Measurements from ENCODE around the gene ANKRD39. TPM values are rescaled to one million over a fixed set of nuclear protein-coding genes. Genes with fewer than 3 reads are reported as not detected.

Gene ANKRD39
- total RNA-seq, 4 donors from 2014 or later = 13.3 to 20.4 (median 17.1) TPM

- Histone ChIP-seq H3K9me3 (no peaks in the 10 kb centered on the region), H3K36me3 (peaks cover 0 to 63% of the 10 kb centered on the region in 2 donors), H3K4me3 (no peak overlapping the region), H3K27me3 (no peaks in the 10 kb centered on the region), H3K4me1 (peaks cover 0 to 92% (median 25%) of the 10 kb centered on the region in 3 donors), H3K27ac (peak overlapping the region in 3 of 4 donors; percentile 84 to 100 (median 94))
- no peak for ATAC-seq
- TF ChIP-seq POLR2A (IDR thresholded peaks at IDR 0.05) (no peak), POLR2AphosphoS5 (IDR thresholded peaks at IDR 0.05) (no peak), CTCF (IDR thresholded peaks at IDR 0.05) (no peak)
- WGBS, 2 donors (ENCODE audit: low coverage in 1 of 2) = no CpG with 5 or more reads among the region's 17 CpGs
Observed at GRCh38 chr2:96861074-96861473, 3.3 kb upstream of the ANKRD39 start.

DNA sequence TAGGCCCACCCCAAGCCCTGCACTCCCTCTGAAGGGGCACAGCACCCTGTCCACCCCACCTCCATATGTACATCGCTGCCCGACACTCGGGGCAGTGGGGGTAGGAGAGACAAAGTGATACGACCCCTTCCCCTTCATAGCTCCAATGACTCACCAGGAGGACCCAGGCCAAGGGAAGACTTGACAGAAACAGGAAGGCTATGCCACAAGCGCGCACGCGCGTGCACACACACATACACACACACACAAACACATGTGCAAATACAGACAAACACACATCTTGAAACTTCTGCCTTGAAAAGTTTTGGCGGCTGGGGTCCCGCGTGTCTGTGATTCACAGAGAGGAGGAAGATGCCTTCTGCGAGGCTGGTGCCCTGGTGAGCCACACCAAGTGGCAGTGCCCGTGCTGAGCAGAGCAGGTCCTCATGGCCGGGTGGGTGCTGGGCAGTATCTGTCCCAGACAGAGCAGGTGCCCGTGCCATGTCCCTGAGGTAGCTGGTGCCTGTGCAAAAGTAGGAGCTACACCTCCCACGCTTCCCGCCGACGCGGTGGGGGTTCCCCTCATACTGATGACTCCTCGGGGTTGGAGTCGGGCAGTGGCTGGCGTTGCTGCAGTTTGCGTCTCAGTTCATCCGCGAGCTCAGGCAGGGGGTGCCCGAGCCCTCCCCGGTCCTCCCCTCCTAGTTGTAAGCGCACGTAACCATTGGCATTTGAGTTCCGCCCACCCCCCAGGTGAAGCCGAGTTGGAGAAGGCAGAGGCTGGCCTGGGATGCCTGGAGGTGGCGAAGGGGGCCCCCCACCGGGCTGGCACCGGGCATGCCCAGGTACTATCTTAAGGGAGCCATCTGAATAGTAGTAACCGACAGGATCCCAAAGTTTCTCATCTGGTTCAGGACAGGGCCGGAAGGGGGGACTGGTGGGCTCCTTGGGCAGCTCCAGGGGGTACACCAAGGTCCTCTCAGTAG is 2.5 kb upstream of the ANKRD39 start:
- WGBS, 2 donors (ENCODE audit: low coverage in 1 of 2) = no CpG with 5 or more reads among the region's 38 CpGs
- H3K36me3 ChIP-seq = peaks cover 0 to 56% of the 10 kb centered on the region in 2 donors
- no peaks in the 10 kb centered on the region for H3K27me3 ChIP-seq
- TF ChIP-seq CTCF (IDR thresholded peaks at IDR 0.05) (no peak), POLR2AphosphoS5 (IDR thresholded peaks at IDR 0.05) (no peak), POLR2A (IDR thresholded peaks at IDR 0.05) (no peak), EP300 (IDR thresholded peaks at IDR 0.05) (no peak)
- no peak for ATAC-seq
- peaks cover 0 to 92% (median 22%) of the 10 kb centered on the region in 3 donors for H3K4me1 ChIP-seq
- no peak overlapping the region for H3K4me3 ChIP-seq
- H3K9me3 ChIP-seq = no peaks in the 10 kb centered on the region
- peak overlapping the region; percentile 41 to 100 (median 89) for H3K27ac ChIP-seq

- peak overlapping the region; percentile 41 to 100 (median 89) for H3K27ac ChIP-seq
- no peaks in the 10 kb centered on the region for H3K27me3 ChIP-seq
- peaks cover 0 to 49% of the 10 kb centered on the region in 2 donors for H3K36me3 ChIP-seq
- no peaks in the 10 kb centered on the region for H3K9me3 ChIP-seq
- H3K4me1 ChIP-seq = peaks cover 0 to 92% (median 22%) of the 10 kb centered on the region in 3 donors
- TF ChIP-seq CTCF (IDR thresholded peaks at IDR 0.05) (no peak), POLR2AphosphoS5 (IDR thresholded peaks at IDR 0.05) (no peak), EP300 (IDR thresholded peaks at IDR 0.05) (no peak), POLR2A (IDR thresholded peaks at IDR 0.05) (no peak)
- no peak overlapping the region for H3K4me3 ChIP-seq
- 27% methylated on average over 3 of the region's 4 CpGs; no CpG with 5 or more reads in 1 of the 2 donors for WGBS, 2 donors (ENCODE audit: low coverage in 1 of 2)
- ATAC-seq = no peak
Observed at GRCh38 chr2:96859681-96860064, 1.9 kb upstream of the ANKRD39 start.

- Histone ChIP-seq H3K9me3 (no peaks in the 10 kb centered on the region), H3K4me3 (peak overlapping the region in 1 of 2 donors; percentile 82), H3K27ac (peak overlapping the region; percentile 41 to 100 (median 89)), H3K27me3 (no peaks in the 10 kb centered on the region), H3K4me1 (peaks cover 0 to 92% (median 22%) of the 10 kb centered on the region in 3 donors), H3K36me3 (peaks cover 0 to 47% of the 10 kb centered on the region in 2 donors)
- WGBS, 2 donors (ENCODE audit: low coverage in 1 of 2) = 0 to 18% methylated on average over 1 to 4 of the region's 11 CpGs
- ATAC-seq = no peak
- peak; percentile 49 for TF ChIP-seq POLR2AphosphoS5 (IDR thresholded peaks at IDR 0.05)
- TF ChIP-seq EP300 (IDR thresholded peaks at IDR 0.05) = no peak
Observed at GRCh38 chr2:96859099-96859649, 1.4 kb upstream of the ANKRD39 start.

All from gastroesophageal sphincter (tissue), 4 donors.